ENCODE results near the gene FABP2. TPM values are rescaled to one million over a fixed set of nuclear protein-coding genes. Genes with fewer than 3 reads are reported as not detected.

The FABP2 gene
- total and polyA plus RNA-seq, 2 experiments from 2014 or later = not detected

GRCh38 chr4:119302073-119302832 is 19.7 kb downstream of the FABP2 start:
- peaks cover 5% of the 10 kb centered on the region; the same call in 1 of the 2 replicates for H3K4me1 ChIP-seq (ENCODE audit: insufficient read depth)
- H3K27me3 ChIP-seq (ENCODE audit: insufficient read depth) = no peaks in the 10 kb centered on the region
- no peaks in the 10 kb centered on the region for H3K36me3 ChIP-seq (ENCODE audit: insufficient read depth)
- H3K79me2 ChIP-seq (replicated peaks; ENCODE audit: insufficient read depth) = peaks cover 20% of the 10 kb centered on the region
- H3K27ac Mint-ChIP-seq = no peak overlapping the region
- ATAC-seq (no peak), DNase-seq (ENCODE audit: low spot score) (no peak)
- no peaks in the 10 kb centered on the region for H3K9me3 Mint-ChIP-seq
- H2AFZ ChIP-seq = no peak overlapping the region
- H4K20me1 ChIP-seq (replicated peaks; ENCODE audit: insufficient read depth) = no peaks in the 10 kb centered on the region
- no peak overlapping the region for H3K4me3 ChIP-seq
- H3K9me2 ChIP-seq (ENCODE audit: insufficient read depth) = no peaks in the 10 kb centered on the region
- H3K4me2 ChIP-seq = no peak overlapping the region
- no peak overlapping the region for H3K27ac ChIP-seq (ENCODE audit: low read depth)
- peaks cover 14% of the 10 kb centered on the region for H3K36me3 Mint-ChIP-seq (ENCODE audit: low read depth)
- TF ChIP-seq POLR2AphosphoS5 (IDR thresholded peaks at IDR 0.05; ENCODE audit: low read depth) (no peak), ZNF114 (CRISPR knock-in tag; IDR thresholded peaks at IDR 0.05) (no peak), EZH2 (IDR thresholded peaks at IDR 0.05; ENCODE audit: low read depth, unreplicated experiment) (no peak), ZNF462 (CRISPR knock-in tag; IDR thresholded peaks at IDR 0.05) (no peak), STAT1 (IDR thresholded peaks at IDR 0.05; ENCODE audit: unreplicated experiment) (no peak), ETS1 (IDR thresholded peaks at IDR 0.05) (no peak), ZNF331 (CRISPR knock-in tag; IDR thresholded peaks at IDR 0.05; ENCODE audit: low read depth) (no peak), EZH2phosphoT487 (IDR thresholded peaks at IDR 0.05; ENCODE audit: unreplicated experiment) (no peak), CREB1 (CRISPR knock-in tag; IDR thresholded peaks at IDR 0.05; ENCODE audit: low read depth) (no peak), REST (IDR thresholded peaks at IDR 0.05; ENCODE audit: unreplicated experiment) (no peak), NANOG (IDR thresholded peaks at IDR 0.05; ENCODE audit: borderline replicate concordance) (no peak), JUNB (IDR thresholded peaks at IDR 0.05; ENCODE audit: unreplicated experiment) (no peak), CTCF (conservative IDR thresholded peaks at IDR 0.05; ENCODE audit: low read depth in 2 of 2) (no peak)
- H3K27me3 Mint-ChIP-seq (ENCODE audit: insufficient read depth, low read depth, poor library complexity) = peaks cover 21% of the 10 kb centered on the region
- H3K4me3 Mint-ChIP-seq = no peak overlapping the region
- peaks cover 11% of the 10 kb centered on the region for H3K4me1 Mint-ChIP-seq
- no peaks in the 10 kb centered on the region for H3F3A ChIP-seq (replicated peaks; ENCODE audit: low read depth)
